ENCODE data around the gene OR1J2. TPM values are rescaled to one million over a fixed set of nuclear protein-coding genes. Genes with fewer than 3 reads are reported as not detected.
"Not testable (repeated sequence)": the region's sequence is repeated elsewhere in the genome, so short reads cannot be mapped to it uniquely, and the experiment has no call there.

OR1J2 gene
- total and polyA plus RNA-seq, 2 donors from 2014 or later, result not detected

- Histone ChIP-seq H3K27ac (ENCODE audit: low read depth in 2 of 2, low read length in 2 of 2) (no peak overlapping the region), H3K27me3 (ENCODE audit: control insufficient read depth, insufficient read depth, low read length) (no peaks in the 10 kb centered on the region), H3K4me1 (ENCODE audit: control insufficient read depth in 2 of 3, insufficient read depth in 2 of 3, low read depth in 1 of 3, low read length in 3 of 3) (no peaks in the 10 kb centered on the region), H3K9ac (ENCODE audit: low read length in 3 of 3) (no peak overlapping the region), H3K4me3 (ENCODE audit: low read length in 3 of 3) (no peak overlapping the region), H3K9me3 (ENCODE audit: control insufficient read depth in 2 of 3, insufficient read depth in 1 of 3, low read length in 3 of 3) (no peaks in the 10 kb centered on the region), H3K36me3 (ENCODE audit: control insufficient read depth in 2 of 3, insufficient read depth in 3 of 3, low read length in 3 of 3) (no peaks in the 10 kb centered on the region)
- no peak for DNase-seq
- FAIRE-seq, result no peak
- intact Hi-C loops (cut with DNase I), result no loop called here
- TF ChIP-seq, protein P1, sequence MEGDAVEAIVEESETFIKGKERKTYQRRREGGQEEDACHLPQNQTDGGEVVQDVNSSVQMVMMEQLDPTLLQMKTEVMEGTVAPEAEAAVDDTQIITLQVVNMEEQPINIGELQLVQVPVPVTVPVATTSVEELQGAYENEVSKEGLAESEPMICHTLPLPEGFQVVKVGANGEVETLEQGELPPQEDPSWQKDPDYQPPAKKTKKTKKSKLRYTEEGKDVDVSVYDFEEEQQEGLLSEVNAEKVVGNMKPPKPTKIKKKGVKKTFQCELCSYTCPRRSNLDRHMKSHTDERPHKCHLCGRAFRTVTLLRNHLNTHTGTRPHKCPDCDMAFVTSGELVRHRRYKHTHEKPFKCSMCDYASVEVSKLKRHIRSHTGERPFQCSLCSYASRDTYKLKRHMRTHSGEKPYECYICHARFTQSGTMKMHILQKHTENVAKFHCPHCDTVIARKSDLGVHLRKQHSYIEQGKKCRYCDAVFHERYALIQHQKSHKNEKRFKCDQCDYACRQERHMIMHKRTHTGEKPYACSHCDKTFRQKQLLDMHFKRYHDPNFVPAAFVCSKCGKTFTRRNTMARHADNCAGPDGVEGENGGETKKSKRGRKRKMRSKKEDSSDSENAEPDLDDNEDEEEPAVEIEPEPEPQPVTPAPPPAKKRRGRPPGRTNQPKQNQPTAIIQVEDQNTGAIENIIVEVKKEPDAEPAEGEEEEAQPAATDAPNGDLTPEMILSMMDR (IDR thresholded peaks at IDR 0.05; ENCODE audit: borderline replicate concordance, extremely low read depth, insufficient read depth), result no peak
Observed at GRCh38 chr9:122536134-122536533, 25.5 kb downstream of the OR1J2 start.

DNA sequence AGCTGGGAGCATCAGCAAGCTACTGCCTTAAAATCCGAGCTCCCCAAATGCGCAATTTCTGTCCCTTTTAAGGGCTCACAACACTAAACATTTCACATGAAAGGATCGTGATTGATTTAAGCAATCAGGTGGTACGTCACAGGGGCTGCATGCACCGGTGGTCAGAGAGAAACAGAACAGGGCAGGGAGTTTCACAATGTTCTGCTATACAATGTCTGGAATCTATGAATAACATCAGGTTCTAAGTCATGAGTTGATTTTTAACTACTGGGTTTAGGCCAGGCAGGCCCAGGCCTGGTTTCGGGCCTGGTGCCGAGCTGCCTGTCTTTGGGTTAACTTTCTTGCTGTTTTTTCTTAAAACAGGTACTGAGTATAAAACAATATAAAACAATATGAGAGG lies 26.5 kb downstream of the OR1J2 start:
- H3K27ac ChIP-seq (ENCODE audit: low read depth in 2 of 2, low read length in 2 of 2); H3K9ac ChIP-seq (ENCODE audit: low read length in 3 of 3); H3K4me1 ChIP-seq (ENCODE audit: control insufficient read depth in 2 of 3, insufficient read depth in 2 of 3, low read depth in 1 of 3, low read length in 3 of 3); H3K27me3 ChIP-seq (ENCODE audit: control insufficient read depth, insufficient read depth, low read length); intact Hi-C loops (cut with DNase I); H3K36me3 ChIP-seq (ENCODE audit: control insufficient read depth in 2 of 3, insufficient read depth in 3 of 3, low read length in 3 of 3); H3K9me3 ChIP-seq (ENCODE audit: control insufficient read depth in 2 of 3, insufficient read depth in 1 of 3, low read length in 3 of 3); FAIRE-seq; H3K4me3 ChIP-seq (ENCODE audit: low read length in 3 of 3); DNase-seq: not testable (repeated sequence)

DNA sequence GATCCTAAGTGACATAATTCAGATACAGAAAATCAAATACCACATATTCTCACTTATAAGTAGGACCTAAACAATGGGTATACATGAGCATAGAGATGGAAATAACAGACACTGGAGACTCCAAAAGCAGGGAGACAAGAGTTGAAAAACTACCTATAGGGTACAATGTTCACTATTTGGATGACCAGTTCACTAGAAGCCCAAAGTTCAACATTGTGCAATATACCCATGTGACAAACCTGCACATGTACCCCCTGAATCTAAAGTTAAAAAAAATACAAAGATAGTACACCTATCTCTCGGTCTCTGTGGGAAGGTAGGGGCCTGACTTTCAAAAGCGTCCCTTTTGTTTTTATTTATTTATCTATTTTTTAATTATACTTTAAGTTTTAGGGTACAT lies 28.2 kb downstream of the OR1J2 start:
- Histone ChIP-seq H3K27ac (ENCODE audit: low read depth in 2 of 2, low read length in 2 of 2) (no peak overlapping the region), H3K4me3 (ENCODE audit: low read length in 3 of 3) (no peak overlapping the region), H3K36me3 (ENCODE audit: control insufficient read depth in 2 of 3, insufficient read depth in 3 of 3, low read length in 3 of 3) (no peaks in the 10 kb centered on the region), H3K9me3 (ENCODE audit: control insufficient read depth in 2 of 3, insufficient read depth in 1 of 3, low read length in 3 of 3) (no peaks in the 10 kb centered on the region), H3K27me3 (ENCODE audit: control insufficient read depth, insufficient read depth, low read length) (no peaks in the 10 kb centered on the region), H3K4me1 (ENCODE audit: control insufficient read depth in 2 of 3, insufficient read depth in 2 of 3, low read depth in 1 of 3, low read length in 3 of 3) (no peaks in the 10 kb centered on the region), H3K9ac (ENCODE audit: low read length in 3 of 3) (no peak overlapping the region)
- DNase-seq (no peak), FAIRE-seq (no peak)
- TF ChIP-seq, protein P1 (IDR thresholded peaks at IDR 0.05; ENCODE audit: borderline replicate concordance, extremely low read depth, insufficient read depth), result no peak
- intact Hi-C loops (cut with DNase I), result no loop called here

GRCh38 chr9:122546196-122546595 lies 35.6 kb downstream of the OR1J2 start:
- Histone ChIP-seq H3K27me3 (ENCODE audit: control insufficient read depth, insufficient read depth, low read length) (no peaks in the 10 kb centered on the region), H3K36me3 (ENCODE audit: control insufficient read depth in 2 of 3, insufficient read depth in 3 of 3, low read length in 3 of 3) (no peaks in the 10 kb centered on the region)
- TF ChIP-seq, protein P1 (IDR thresholded peaks at IDR 0.05; ENCODE audit: borderline replicate concordance, extremely low read depth, insufficient read depth), result no peak

More at GRCh38 chr9:122546196-122546595, 35.6 kb downstream of the OR1J2 start:
- H3K9me3 ChIP-seq (ENCODE audit: control insufficient read depth in 2 of 3, insufficient read depth in 1 of 3, low read length in 3 of 3), result peaks cover 0 to 9% (median 0%) of the 10 kb centered on the region in 3 donors
- no peaks in the 10 kb centered on the region for H3K4me1 ChIP-seq (ENCODE audit: control insufficient read depth in 2 of 3, insufficient read depth in 2 of 3, low read depth in 1 of 3, low read length in 3 of 3)
- FAIRE-seq (no peak), DNase-seq (no peak)
- H3K9ac ChIP-seq (ENCODE audit: low read length in 3 of 3), result no peak overlapping the region
- no peak overlapping the region for H3K4me3 ChIP-seq (ENCODE audit: low read length in 3 of 3)
- H3K27ac ChIP-seq (ENCODE audit: low read depth in 2 of 2, low read length in 2 of 2), result no peak overlapping the region
- intact Hi-C loops (cut with DNase I), result no loop called here
